Coronary artery (tissue), 2 donors: ENCODE measurements around the gene C17orf113.

Experiments used
- DNase-seq: peaks from one replicate; pipeline ENCODE4 v3.0.0-alpha.2; 2017; ENCODE audit warnings: low spot score
- H3K27ac ChIP-seq, 2 donors: fragments of 200-600 bp; sonication (generic); one replicate each; pipeline ENCODE4 v1.5.1; 2016 to 2019
- H3K4me3 ChIP-seq: fragments of 200-600 bp; sonication (generic); 2 replicates; pipeline ENCODE4 v1.5.1; 2016; ENCODE audit warnings: mild to moderate bottlenecking, moderate library complexity
- TF ChIP-seq, protein P1 (sequence below): fragments of 200-600 bp; sonication (generic); IDR thresholded peaks from one replicate; pipeline ENCODE4 v1.5.1; 2019; ENCODE audit warnings: antibody characterized with exemption

Gene C17orf113

DNA sequence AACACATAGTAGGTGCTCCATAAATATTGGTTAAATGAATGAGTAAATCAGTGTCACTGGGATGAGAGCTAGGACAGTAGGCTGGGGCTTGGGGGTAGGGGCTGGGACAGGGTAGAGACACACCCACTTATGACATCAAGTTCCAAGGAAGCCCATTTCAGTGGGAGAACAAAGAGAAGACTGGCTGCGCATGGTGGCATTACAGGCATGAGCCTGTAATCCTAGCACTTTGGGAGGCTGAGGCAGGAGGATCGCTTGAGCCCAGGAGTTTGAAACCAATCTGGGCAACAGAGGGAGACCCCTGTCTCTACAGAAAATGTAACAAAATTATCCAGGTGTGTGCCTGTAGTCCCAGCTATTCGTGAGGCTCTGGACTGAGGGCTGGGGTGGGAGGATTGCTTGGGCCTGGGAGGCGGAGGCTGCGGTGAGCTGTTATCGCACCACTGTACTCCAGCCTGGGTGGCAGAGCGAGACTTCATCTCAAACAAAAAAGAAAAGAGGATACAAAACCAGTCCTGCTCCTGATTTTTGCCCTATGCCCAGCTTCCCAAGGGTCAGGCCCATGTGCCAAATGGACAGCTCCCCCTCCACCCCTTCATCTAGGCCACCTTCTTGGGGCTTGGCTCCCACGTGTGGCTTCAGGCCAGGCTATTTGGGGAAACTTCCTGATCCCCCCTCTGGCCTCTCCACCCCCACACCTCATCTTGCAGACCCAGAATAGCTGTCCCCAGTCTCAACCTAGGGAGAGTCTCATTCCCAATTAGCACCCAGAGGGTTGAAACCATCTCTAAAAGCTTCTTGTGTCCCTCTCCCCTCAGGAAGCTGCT is 40.8 kb upstream of the C17orf113 start:
- no peak overlapping the region for H3K27ac ChIP-seq
- no peak for DNase-seq
- no peak overlapping the region for H3K4me3 ChIP-seq
- TF ChIP-seq, protein P1, sequence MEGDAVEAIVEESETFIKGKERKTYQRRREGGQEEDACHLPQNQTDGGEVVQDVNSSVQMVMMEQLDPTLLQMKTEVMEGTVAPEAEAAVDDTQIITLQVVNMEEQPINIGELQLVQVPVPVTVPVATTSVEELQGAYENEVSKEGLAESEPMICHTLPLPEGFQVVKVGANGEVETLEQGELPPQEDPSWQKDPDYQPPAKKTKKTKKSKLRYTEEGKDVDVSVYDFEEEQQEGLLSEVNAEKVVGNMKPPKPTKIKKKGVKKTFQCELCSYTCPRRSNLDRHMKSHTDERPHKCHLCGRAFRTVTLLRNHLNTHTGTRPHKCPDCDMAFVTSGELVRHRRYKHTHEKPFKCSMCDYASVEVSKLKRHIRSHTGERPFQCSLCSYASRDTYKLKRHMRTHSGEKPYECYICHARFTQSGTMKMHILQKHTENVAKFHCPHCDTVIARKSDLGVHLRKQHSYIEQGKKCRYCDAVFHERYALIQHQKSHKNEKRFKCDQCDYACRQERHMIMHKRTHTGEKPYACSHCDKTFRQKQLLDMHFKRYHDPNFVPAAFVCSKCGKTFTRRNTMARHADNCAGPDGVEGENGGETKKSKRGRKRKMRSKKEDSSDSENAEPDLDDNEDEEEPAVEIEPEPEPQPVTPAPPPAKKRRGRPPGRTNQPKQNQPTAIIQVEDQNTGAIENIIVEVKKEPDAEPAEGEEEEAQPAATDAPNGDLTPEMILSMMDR: no peak

DNA sequence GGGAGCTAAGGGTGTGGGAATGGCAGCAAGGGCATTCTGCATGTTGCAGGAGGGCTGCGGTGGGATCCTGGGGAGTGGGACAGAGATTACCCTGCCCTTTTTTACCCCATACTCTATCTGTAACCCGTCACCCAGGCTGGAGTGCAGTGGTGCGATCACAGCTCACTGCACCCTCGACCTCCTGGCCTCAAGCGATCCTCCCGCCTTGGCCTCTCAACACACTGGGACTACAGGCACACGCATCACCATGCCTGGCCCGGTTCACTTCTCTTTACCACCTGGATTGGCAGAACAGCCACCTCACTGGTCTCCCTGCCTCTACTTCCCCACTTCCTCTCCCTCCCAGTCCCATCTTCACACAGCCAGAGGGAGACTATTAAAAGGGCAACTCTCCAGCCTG is 38.3 kb upstream of the C17orf113 start:
- H3K4me3 ChIP-seq: no peak overlapping the region
- no peak for DNase-seq
- TF ChIP-seq, protein P1: no peak
- H3K27ac ChIP-seq: no peak overlapping the region

DNA sequence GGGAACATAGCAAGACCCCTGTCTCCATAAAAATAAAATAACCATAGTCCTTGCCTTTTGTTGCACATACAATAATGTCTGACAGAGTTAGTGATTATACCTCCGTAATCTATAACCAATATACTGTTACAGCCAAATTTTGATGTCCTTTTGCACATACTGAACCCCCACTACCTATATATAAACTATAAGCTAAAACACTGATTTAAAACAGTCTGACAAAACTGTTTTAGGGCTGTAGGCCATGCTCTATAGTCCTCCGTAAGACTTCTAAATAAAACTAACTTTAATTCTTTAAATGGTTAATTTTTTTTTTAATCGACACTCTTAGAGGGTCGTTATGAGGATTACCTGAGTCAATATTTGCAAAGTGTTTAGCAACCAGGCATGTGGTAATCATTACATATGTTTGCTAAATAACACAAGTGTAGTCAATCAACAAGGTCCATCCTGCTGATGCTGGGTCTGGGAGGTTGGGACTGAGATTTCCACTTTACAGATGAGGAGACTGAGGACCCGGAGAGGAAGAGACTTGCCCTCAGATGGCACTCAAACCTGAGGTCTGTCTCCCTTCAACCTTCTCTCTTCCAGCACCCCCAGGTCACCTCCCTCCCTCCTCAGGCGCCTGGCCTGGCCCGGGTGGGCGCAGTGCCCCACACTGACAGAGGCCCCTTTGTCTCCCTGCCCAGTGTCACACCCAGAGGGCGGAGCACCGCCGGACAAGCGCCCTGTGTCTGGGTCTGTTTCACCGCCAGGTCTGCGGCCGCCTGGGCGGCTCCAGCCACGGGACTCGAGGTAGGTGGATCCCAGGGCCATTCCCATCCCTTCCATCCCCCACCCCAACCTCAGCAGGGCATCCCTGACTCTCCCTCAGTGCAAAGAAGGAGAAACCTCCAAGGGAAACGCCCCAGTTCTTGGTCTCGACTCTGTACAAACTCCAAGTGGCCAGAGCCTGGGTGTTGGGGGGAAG is 37.6 kb upstream of the C17orf113 start:
- DNase-seq: no peak
- Histone ChIP-seq H3K4me3 (no peak overlapping the region), H3K27ac (no peak overlapping the region)
- TF ChIP-seq, protein P1: no peak

DNA sequence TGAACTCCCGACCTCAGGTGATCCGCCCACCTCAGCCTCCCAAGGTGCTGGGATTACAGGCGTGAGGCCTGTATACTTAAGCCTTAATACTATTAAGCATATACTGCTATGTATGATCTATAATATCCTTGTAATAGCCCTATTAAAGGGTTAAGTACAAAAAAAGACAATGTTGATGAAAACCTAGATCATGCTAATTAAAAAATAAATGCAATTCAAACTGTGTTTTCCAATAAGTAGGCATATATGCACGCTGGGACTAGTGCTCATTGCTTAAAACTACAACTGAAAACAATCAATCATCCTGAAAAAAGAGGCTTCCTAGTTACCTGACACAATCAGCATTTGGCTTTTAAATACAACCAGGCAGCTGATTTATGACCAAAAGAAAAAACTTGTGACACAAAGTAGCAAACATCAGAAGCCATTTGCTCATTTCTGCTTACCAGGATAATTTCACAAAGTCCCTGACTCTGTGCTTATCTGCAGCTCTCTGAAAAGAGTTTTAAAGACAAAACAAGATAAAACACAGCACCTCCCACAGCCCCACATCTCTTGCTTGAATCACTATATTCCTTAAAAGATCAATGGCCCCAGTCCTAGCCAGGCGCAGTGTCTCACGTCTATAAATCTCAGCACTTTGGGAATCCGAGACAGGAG is 36.8 kb upstream of the C17orf113 start:
- no peak for DNase-seq
- TF ChIP-seq, protein P1: no peak
- Histone ChIP-seq H3K27ac (no peak overlapping the region), H3K4me3 (no peak overlapping the region)

DNA sequence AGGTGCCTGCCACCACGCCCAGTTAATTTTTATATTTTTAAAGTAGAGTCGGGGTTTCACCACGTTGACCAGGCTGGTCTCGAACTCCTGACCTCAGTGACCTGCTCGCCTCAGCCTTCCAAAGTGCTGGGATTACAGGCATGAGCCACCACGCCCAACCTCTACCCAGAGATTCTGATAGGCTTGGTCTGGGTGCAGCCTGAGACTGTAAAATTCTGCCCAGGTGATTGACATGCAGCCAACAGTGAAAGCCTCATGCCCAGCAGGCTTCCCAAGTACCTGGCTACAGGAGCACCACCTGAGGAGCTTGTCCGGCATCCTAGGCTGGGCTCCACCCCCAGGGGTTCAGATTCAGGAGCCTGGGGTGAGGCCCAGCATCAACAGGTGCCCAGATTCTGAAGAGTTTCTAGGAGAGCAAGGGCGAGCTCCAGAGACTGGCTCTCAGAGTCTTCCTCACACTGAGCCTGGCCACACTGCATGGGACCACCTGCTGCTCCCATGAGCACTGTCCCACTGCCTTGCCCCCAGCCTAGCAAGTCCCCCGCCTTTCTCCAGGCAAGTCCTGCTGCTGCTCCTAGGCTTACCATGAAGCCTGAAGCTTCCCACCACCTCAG is 31.2 kb upstream of the C17orf113 start:
- no peak overlapping the region for H3K27ac ChIP-seq
- TF ChIP-seq, protein P1: no peak
- no peak for DNase-seq
- no peak overlapping the region for H3K4me3 ChIP-seq

DNA sequence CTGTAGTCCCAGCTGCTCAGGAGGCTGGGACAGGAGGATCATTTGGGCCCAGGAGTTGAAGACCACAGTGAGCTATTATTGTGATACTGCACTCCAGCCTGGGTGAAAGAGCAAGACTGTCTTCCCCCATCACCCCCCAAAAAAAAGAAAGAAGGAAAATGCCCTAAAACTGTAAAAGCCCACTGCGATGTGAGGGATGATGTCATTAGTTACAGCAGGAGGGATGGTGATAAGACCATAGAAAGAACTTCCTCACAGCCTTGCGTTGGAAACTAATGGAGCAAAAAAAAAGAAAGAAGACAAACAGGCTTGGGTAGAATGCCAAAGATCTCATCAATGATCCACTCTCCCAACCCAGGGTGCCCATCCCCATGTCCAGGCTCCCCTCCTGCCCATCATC is 29.1 kb upstream of the C17orf113 start:
- DNase-seq: no peak
- Histone ChIP-seq H3K27ac (no peak overlapping the region), H3K4me3 (no peak overlapping the region)
- TF ChIP-seq, protein P1: no peak
